ENCODE data around the gene CDC73.

- TF ChIP-seq, protein P1, sequence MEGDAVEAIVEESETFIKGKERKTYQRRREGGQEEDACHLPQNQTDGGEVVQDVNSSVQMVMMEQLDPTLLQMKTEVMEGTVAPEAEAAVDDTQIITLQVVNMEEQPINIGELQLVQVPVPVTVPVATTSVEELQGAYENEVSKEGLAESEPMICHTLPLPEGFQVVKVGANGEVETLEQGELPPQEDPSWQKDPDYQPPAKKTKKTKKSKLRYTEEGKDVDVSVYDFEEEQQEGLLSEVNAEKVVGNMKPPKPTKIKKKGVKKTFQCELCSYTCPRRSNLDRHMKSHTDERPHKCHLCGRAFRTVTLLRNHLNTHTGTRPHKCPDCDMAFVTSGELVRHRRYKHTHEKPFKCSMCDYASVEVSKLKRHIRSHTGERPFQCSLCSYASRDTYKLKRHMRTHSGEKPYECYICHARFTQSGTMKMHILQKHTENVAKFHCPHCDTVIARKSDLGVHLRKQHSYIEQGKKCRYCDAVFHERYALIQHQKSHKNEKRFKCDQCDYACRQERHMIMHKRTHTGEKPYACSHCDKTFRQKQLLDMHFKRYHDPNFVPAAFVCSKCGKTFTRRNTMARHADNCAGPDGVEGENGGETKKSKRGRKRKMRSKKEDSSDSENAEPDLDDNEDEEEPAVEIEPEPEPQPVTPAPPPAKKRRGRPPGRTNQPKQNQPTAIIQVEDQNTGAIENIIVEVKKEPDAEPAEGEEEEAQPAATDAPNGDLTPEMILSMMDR (IDR thresholded peaks at IDR 0.05; ENCODE audit: insufficient read depth, low read length, poor library complexity, severe bottlenecking) = no peak
- TF ChIP-seq EZH2phosphoT487 (conservative IDR thresholded peaks at IDR 0.05; ENCODE audit: low read length) = no peak
Measured at GRCh38 chr1:193185901-193186731, 64.3 kb downstream of the CDC73 start, which contains the start of gene B3GALT2.

Data from SU-DHL-6 (cell line).